ENCODE measurements around the gene OTOG.

OTOG gene

GRCh38 chr11:17581036-17581731 lies 34.1 kb downstream of the OTOG start:
- no peak for DNase-seq (ENCODE audit: low read depth in 1 of 2, low spot score in 1 of 2)

DNA sequence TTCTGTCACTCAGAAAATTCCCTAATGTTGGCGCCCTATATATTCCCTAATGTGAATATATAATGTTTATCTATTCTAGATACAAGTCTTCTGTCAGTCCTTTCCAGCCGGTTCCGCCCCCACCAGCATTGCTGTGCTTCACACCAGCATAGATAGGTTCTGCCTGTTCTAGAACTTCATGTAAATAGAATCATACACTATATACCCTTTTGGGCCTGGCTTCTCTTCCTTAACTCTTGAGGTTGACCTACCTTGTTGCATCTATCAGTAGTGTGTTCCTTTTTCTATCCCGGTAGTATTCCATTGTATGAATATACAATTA lies 34.6 kb downstream of the OTOG start:
- no peak for DNase-seq (ENCODE audit: low read depth in 1 of 2, low spot score in 1 of 2)

- DNase-seq (ENCODE audit: low read depth in 1 of 2, low spot score in 1 of 2), result no peak
Observed at GRCh38 chr11:17585911-17586695, 39.0 kb downstream of the OTOG start.

- DNase-seq (ENCODE audit: low read depth in 1 of 2, low spot score in 1 of 2), result no peak
Observed at GRCh38 chr11:17588166-17588565, 41.1 kb downstream of the OTOG start.

GRCh38 chr11:17588721-17589120 lies 41.7 kb downstream of the OTOG start:
- no peak for DNase-seq (ENCODE audit: low read depth in 1 of 2, low spot score in 1 of 2)

DNA sequence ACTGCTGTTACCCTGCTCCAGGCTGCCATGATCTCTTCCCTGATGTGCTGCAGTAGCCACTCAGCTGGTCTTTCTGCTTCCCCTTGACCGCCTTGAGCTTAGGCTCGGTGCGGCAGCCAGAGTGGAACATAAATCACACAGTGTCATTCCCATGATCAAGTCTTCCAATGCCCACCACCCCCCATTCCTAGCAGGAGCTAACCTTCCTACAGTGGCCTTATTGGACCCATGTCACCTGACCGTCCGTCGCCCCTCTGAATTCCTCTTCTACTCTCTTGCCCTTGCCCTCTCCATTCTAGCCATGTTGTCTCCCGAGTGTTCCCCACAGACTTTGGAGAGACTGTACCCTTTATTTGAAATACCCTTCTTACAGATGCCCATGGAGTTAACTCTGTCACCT lies 43.4 kb downstream of the OTOG start:
- DNase-seq (ENCODE audit: low read depth in 1 of 2, low spot score in 1 of 2), result no peak

- no peak for DNase-seq (ENCODE audit: low read depth in 1 of 2, low spot score in 1 of 2)
Observed at GRCh38 chr11:17591293-17591692, 44.2 kb downstream of the OTOG start.

- DNase-seq (ENCODE audit: low read depth in 1 of 2, low spot score in 1 of 2), result no peak
Observed at GRCh38 chr11:17593466-17594245, 46.6 kb downstream of the OTOG start.

- no peak for DNase-seq (ENCODE audit: low read depth in 1 of 2, low spot score in 1 of 2)
Observed at GRCh38 chr11:17594686-17595192, 47.7 kb downstream of the OTOG start.

GRCh38 chr11:17595526-17596309 lies 48.7 kb downstream of the OTOG start:
- no peak for DNase-seq (ENCODE audit: low read depth in 1 of 2, low spot score in 1 of 2)

GRCh38 chr11:17596310-17596669 lies 49.2 kb downstream of the OTOG start:
- no peak for DNase-seq (ENCODE audit: low read depth in 1 of 2, low spot score in 1 of 2)

DNA sequence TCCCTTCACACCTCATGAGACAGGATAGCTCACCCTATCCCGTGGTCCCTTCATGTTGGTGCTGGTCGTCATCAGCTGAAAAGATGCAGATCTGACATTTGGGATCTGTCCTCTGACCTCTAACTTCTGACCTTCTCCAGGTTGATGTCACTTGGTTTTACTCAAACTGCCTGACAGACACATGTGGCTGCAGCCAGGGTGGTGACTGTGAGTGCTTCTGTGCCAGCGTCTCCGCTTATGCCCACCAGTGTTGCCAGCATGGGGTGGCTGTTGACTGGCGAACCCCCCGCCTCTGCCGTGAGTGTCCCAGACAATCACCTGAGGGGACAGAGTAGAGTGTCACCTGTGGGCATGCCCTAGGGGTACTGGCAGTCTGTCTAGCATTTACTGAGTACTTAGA lies 49.7 kb downstream of the OTOG start:
- no peak for DNase-seq (ENCODE audit: low read depth in 1 of 2, low spot score in 1 of 2)

DNA sequence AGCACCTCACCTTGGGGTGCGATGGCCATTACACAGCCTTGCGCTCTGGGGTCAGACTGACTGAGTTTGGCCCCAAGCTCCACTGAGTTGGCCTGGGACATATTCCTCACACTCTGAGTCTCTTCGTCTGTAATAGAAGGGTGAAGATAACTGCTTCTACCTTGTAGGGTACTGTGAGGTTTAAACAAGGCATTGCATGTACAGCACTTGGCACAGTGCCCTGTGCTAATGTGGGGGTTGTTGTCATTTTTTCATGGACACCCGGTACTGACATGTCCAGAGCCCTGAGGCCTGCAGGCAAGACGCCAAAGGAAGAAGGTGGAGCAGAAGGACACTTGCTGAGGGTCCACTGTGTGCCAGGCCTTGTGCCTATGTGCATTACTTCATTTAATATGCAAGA lies 50.7 kb downstream of the OTOG start:
- DNase-seq (ENCODE audit: low read depth in 1 of 2, low spot score in 1 of 2), result no peak

- peak; percentile 37 to 54 for DNase-seq (ENCODE audit: low read depth in 1 of 2, low spot score in 1 of 2)
Observed at GRCh38 chr11:17598700-17599459, 51.8 kb downstream of the OTOG start.

DNA sequence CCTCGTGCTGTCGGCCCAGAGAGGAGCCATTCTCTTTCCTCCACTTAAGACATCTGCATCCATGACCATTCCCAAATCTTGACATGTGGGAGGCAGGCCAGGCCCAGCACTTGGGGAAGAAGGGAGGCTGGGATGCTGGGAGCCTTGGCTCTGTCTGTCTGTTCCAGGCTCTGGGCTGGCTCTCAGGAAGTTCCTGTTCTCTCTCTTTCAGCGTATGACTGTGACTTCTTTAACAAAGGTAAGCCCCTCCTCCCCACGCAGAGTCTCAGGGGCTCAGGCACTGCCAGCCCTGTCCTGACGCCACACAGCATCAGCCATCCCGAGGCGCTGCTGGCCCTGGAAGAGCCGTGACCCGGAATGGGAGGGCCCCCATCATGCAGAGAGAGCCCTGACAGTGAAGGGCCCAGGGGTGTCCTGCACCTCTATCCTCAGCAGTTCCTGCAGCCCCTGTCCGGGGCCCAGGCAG lies 52.4 kb downstream of the OTOG start:
- no peak for DNase-seq (ENCODE audit: low read depth in 1 of 2, low spot score in 1 of 2)

DNA sequence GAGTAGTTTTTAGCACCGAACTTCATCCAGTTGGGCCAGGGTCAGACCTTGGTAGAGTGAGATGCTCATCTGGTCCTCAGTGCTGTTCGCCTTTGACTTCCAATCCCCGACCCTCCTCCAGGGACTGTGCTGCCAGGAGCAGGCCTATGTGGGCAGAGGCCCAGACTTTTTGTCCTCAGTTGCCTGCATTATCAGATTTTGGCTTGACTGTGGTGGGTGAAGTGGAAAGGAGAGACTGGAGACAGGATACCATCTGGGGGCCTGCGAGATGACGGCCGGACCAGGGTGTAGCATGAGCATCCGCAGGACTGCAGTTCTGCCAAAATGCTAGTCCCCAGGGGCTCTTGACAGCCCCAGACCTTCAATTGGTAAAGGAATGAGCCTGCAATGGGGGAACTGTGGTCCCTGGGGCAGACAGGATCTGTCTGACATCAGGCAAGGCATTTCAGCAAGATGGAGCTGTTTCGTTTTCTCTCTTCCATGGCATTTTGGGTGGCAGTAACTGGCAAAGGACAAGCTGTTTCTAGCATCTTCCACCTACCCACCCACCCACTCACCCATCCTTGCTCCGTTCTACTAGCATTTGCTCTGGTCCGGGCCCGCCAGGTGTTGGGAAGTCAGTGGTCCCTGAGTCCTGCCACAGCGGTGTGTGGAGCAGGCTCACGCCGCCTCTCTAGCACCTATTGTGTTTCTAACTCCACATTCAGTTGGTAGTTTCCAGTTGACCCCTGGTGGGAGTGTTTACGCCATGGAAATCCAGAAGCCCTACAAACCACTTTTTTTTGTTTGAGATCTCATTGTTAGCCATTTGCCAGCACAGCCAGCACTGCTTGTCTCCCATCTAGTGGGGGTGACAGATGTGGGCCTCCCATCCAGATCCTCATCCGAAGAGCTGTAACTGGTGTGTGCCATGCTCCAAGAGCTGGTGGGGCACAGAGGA lies 53.5 kb downstream of the OTOG start:
- no peak for DNase-seq (ENCODE audit: low read depth in 1 of 2, low spot score in 1 of 2)

DNA sequence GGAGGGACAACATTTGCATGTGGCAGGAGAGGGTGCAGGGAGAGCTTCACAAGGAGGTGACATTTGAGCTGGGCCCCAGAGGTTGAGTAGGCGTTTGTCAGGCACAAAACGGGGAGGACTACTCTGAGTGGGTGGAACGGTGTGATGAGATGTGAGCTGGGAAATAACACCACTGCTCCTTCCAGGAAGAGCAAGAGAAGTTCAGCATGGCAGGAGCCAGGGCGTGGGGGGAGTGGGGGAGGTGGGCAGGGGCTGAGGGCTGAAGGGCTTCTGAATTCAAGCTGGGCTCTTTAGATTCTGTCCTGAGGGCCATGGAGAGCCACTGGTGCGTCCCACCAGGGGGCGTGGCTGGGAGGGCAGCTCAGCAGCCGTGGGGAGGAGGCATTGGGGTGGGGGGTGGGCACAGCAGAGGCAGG lies 54.2 kb downstream of the OTOG start:
- no peak for DNase-seq (ENCODE audit: low read depth in 1 of 2, low spot score in 1 of 2)

GRCh38 chr11:17601676-17602075 lies 54.6 kb downstream of the OTOG start:
- DNase-seq (ENCODE audit: low read depth in 1 of 2, low spot score in 1 of 2), result no peak

Data from activated T-helper 1 cell treated with anti-CD3 and anti-CD28 coated beads, Interleukin-2, amount 50 U/mL, for 16 hours (primary cell).